Activated T-helper 1 cell treated with anti-CD3 and anti-CD28 coated beads, Interleukin-12 subunit alpha, Interleukin-12 subunit beta, Interleukin-2, Interleukin-4 antibody, amounts not matched to agents 30 ng/mL and 10 ng/mL and 1 ng/mL, durations not matched to agents 14 hours and 24 hours and 36 hours (primary cell): ENCODE measurements around the gene CCDC106. TPM values are rescaled to one million over a fixed set of nuclear protein-coding genes. Genes with fewer than 3 reads are reported as not detected.

Experiments
- DNase-seq: peaks from one replicate; pipeline ENCODE4 v3.0.0; 2021; ENCODE audit warnings: low spot score
- H3K27ac Mint-ChIP-seq: one replicate; pipeline ENCODE4 v1.8.0; 2021; ENCODE audit warnings: mild to moderate bottlenecking, mixed read lengths
- H3K27me3 Mint-ChIP-seq: one replicate; pipeline ENCODE4 v1.8.0; 2022; ENCODE audit warnings: mild to moderate bottlenecking, moderate library complexity, mixed read lengths; ENCODE audit not compliant: insufficient read depth
- H3K36me3 Mint-ChIP-seq: one replicate; pipeline ENCODE4 v1.8.0; 2021; ENCODE audit warnings: low read depth, mixed read lengths
- H3K4me1 Mint-ChIP-seq: one replicate; pipeline ENCODE4 v1.8.0; 2021; ENCODE audit warnings: low read depth, mixed read lengths
- H3K4me3 Mint-ChIP-seq: one replicate; pipeline ENCODE4 v1.8.0; 2021; ENCODE audit warnings: mild to moderate bottlenecking, moderate library complexity, mixed read lengths
- H3K9me3 Mint-ChIP-seq: one replicate; pipeline ENCODE4 v1.8.0; 2021; ENCODE audit warnings: mixed read lengths
- intact Hi-C: fragments of 100-400 bp; cut with micrococcal nuclease; formaldehyde crosslinking; loops from one replicate; pipeline ENCODE4 v1.15.1; 2024
- total RNA-seq: library from RNA; stranded (reverse); gene quantifications from 2 replicates; pipeline ENCODE4 v1.2.3, GENCODE V29; 2022

The CCDC106 gene
- total RNA-seq, 1 donor from 2014 or later = 7.3 TPM

- no peak for DNase-seq
- Mint-ChIP-seq H3K4me1 (peaks cover 39% of the 10 kb centered on the region), H3K4me3 (no peak overlapping the region), H3K9me3 (no peaks in the 10 kb centered on the region), H3K36me3 (peaks cover 65% of the 10 kb centered on the region), H3K27me3 (no peaks in the 10 kb centered on the region), H3K27ac (no peak overlapping the region)
- intact Hi-C loops = no loop called here
Measured at GRCh38 chr19:55660991-55661390, 13.0 kb downstream of the CCDC106 start.

GRCh38 chr19:55661826-55662225 lies 13.8 kb downstream of the CCDC106 start:
- Mint-ChIP-seq H3K9me3 (no peaks in the 10 kb centered on the region), H3K27ac (peak overlapping the region; percentile 81), H3K27me3 (no peaks in the 10 kb centered on the region), H3K4me3 (no peak overlapping the region), H3K4me1 (peaks cover 32% of the 10 kb centered on the region), H3K36me3 (peaks cover 66% of the 10 kb centered on the region)
- no peak for DNase-seq
- intact Hi-C loops = no loop called here

GRCh38 chr19:55663846-55664536 lies 16.0 kb downstream of the CCDC106 start:
- Mint-ChIP-seq H3K9me3 (no peaks in the 10 kb centered on the region), H3K4me1 (peaks cover 17% of the 10 kb centered on the region), H3K27ac (no peak overlapping the region), H3K4me3 (no peak overlapping the region), H3K36me3 (peaks cover 66% of the 10 kb centered on the region), H3K27me3 (no peaks in the 10 kb centered on the region)
- no peak for DNase-seq
- intact Hi-C loops = no loop called here

DNA sequence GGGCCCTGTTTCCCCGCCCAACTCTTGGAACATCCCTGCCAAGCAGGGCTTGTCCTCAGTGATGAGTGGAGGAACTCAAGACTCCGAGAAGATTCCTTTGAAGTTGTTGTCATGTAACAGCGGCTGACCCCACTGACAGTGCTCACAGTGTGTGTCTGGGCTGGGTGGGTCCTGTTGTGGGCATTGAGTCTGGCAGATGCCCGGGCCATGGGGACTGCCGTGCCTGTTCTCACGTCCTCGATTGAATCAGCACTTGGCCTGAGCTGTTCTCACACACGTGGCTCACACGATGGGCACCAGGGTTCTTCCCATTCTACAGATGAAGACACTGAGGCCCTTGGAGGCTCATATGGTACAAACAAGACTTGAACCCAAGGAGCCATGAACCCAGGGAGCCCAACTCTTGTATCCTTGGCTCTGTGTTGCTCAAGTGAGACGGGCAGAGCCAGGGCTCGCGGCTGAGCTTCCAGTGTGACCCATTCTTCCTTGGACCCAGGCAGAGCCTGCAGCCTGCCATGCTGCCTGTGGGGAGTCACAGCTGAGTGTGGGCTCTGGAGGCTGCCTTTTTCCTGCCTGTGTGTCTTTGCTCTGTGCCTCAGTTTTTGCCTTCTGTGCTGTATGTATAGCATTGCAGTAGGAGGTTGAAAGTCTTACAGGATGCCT lies 18.5 kb downstream of the CCDC106 start:
- Mint-ChIP-seq H3K4me1 (peaks cover 17% of the 10 kb centered on the region), H3K4me3 (no peak overlapping the region), H3K9me3 (no peaks in the 10 kb centered on the region), H3K36me3 (peaks cover 64% of the 10 kb centered on the region), H3K27ac (no peak overlapping the region), H3K27me3 (no peaks in the 10 kb centered on the region)
- intact Hi-C loops = no loop called here
- DNase-seq = no peak

DNA sequence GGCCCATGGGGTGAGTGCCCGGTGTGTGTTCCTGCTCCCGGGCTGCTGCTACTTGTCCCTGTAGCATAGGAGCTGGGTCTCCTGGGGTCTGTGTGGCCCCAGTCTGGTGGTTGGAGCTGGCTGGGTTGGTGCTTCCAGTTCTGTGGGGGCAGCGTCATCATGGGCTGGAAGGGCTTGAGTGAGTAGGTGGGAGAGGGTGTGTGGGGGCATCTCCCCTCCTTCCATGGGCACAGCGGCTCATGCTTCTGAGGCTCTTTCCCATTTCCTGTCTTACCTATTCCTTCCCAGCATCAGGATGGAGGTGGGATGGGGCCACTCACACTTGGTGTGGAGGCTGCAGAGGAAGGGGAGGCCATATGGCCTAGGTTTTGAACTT lies 19.0 kb downstream of the CCDC106 start:
- Mint-ChIP-seq H3K4me3 (no peak overlapping the region), H3K4me1 (peaks cover 20% of the 10 kb centered on the region), H3K9me3 (no peaks in the 10 kb centered on the region), H3K27ac (peak overlapping the region; percentile 2), H3K27me3 (no peaks in the 10 kb centered on the region), H3K36me3 (peaks cover 60% of the 10 kb centered on the region)
- DNase-seq = no peak
- intact Hi-C loops = no loop called here

- DNase-seq = no peak
- peaks cover 58% of the 10 kb centered on the region for H3K36me3 Mint-ChIP-seq
- no peaks in the 10 kb centered on the region for H3K9me3 Mint-ChIP-seq
- intact Hi-C loops = no loop called here
- H3K4me3 Mint-ChIP-seq = no peak overlapping the region
- H3K27me3 Mint-ChIP-seq = no peaks in the 10 kb centered on the region
- H3K27ac Mint-ChIP-seq = peak overlapping the region; percentile 2
- H3K4me1 Mint-ChIP-seq = peaks cover 20% of the 10 kb centered on the region
Measured at GRCh38 chr19:55667511-55667910, 19.5 kb downstream of the CCDC106 start.

DNA sequence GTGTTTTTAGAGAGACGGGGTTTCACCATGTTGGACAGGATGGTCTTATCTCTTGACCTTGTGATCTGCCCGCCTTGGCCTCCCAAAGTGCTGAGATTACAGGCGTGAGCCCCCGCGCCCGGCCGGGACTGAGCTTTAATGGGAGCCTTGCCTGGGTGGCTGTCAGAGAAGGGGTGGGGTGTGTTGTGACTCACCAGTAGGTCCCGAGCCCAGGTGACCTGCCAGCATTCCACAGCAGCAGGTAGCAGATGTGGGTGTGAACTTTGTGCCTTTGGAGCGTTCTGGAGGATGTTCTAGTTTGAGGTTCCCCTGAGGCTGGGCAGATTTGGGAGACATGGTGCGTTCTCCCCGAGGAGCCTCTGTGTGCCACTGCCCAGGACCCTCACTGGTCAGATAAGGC lies 19.9 kb downstream of the CCDC106 start:
- H3K4me1 Mint-ChIP-seq = peaks cover 15% of the 10 kb centered on the region
- peaks cover 54% of the 10 kb centered on the region for H3K36me3 Mint-ChIP-seq

DNA sequence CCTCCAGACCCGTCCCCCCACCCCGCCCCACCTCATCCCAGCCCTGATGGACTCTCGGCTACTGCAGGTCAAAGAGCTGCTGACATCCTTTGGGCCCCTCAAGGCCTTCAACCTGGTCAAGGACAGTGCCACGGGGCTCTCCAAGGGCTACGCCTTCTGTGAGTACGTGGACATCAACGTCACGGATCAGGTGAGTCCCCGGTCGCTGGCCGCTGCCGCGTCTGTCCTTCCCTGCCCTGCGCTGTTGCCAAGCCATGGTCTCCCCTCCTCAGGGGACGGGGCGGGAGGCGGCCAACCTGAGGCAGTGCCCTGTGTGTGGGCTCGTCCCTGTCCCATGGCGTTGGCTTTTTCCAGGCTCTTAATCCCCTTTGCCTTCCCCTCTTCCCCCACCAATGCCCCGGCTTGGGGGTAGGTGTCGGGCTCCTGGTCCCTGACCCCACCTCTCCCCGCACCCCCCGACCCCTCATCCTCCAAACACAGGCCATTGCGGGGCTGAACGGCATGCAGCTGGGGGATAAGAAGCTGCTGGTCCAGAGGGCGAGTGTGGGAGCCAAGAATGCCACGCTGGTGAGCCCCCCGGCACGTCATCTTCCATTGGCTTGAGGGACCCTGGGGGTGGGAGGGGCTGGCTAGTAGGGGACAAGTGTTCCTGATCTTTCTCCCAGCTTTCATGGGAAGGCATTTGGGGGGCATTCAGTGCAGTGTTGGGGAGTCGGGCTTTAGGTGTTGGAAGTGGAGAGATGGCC lies 20.8 kb downstream of the CCDC106 start:
- no peaks in the 10 kb centered on the region for H3K27me3 Mint-ChIP-seq
- DNase-seq = no peak
- intact Hi-C loops = no loop called here

More for the DNA sequence above, 19.9 kb downstream of the CCDC106 start:
- no peak overlapping the region for H3K4me3 Mint-ChIP-seq
- intact Hi-C loops = no loop called here
- no peaks in the 10 kb centered on the region for H3K9me3 Mint-ChIP-seq
- no peak overlapping the region for H3K27ac Mint-ChIP-seq
- no peak for DNase-seq
- H3K27me3 Mint-ChIP-seq = no peaks in the 10 kb centered on the region

DNA sequence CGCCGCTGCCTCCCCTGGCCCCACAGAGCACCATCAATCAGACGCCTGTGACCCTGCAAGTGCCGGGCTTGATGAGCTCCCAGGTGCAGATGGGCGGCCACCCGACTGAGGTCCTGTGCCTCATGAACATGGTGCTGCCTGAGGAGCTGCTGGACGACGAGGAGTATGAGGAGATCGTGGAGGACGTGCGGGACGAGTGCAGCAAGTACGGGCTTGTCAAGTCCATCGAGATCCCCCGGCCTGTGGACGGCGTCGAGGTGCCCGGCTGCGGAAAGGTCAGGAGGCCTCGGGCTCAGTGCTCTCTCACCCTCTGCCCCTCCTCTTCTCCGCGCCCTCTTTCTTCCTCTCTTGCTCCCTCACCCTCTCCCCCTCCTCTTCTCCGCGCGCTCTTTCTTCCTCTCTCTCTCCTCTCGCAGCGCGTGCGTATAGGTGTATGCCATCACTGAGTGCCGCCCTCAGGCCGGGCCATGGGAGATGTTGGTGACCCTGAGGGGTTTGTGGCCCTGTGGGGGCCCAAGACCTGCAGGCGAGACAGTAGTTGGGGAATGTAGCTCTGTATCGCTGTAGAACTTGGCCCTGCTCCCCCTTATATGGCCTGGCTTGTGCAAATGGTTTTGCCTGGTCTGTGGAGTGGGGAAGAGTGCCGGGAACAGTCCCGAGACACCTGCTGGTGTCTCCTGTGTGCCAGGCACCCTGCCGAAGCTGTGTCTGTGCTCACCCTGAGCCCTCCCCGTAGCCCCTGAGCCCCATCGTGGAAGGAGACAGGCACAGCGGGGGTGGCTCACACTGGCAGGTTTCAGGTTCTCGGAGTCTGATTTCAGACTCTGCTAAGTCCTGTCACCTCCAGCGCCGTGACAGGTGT lies 21.6 kb downstream of the CCDC106 start:
- Mint-ChIP-seq H3K36me3 (peaks cover 49% of the 10 kb centered on the region), H3K27me3 (no peaks in the 10 kb centered on the region), H3K27ac (no peak overlapping the region), H3K4me1 (peaks cover 14% of the 10 kb centered on the region), H3K9me3 (no peaks in the 10 kb centered on the region), H3K4me3 (no peak overlapping the region)
- DNase-seq = no peak
- intact Hi-C loops = no loop called here

More for the DNA sequence above, 20.8 kb downstream of the CCDC106 start:
- H3K27ac Mint-ChIP-seq = no peak overlapping the region
- H3K4me1 Mint-ChIP-seq = peaks cover 10% of the 10 kb centered on the region
- no peak overlapping the region for H3K4me3 Mint-ChIP-seq
- no peaks in the 10 kb centered on the region for H3K9me3 Mint-ChIP-seq
- peaks cover 51% of the 10 kb centered on the region for H3K36me3 Mint-ChIP-seq

DNA sequence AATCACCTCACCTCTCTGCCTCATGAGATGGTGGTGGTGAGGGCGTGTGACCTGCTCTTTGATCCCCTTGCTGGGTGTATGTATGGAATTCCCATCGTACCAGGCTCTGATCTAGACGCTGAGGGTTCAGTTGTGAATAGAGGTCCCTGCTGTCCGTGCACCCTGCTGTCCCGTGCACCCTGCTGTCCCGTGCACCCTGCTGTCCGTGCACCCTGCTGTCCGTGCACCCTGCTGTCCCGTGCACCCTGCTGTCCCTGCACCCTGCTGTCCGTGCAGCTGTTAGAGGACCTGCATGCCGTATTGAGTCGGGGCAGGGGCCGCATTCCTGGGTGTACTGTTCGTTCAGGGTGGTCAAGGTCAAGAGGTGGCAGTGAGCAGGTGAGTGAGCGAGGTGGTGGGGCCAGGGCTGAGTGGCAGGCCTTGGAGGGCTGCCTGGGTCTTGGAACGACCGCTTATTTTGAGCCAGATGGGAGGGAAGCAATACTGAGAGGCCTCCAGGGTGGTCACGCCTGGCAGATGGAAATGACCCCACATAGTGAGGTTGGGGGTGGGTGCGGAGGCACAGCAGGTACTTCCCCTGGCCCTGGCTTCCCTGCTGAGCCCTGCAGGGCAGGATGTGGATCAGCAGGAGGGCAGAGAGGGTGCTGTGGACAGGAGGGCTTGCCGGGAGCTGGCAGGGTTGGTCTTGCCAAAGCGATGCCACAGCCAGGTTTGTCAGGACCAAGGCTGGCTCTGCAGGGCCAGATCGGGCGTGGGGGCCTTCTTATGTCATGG lies 22.5 kb downstream of the CCDC106 start:
- Mint-ChIP-seq H3K36me3 (peaks cover 46% of the 10 kb centered on the region), H3K27me3 (no peaks in the 10 kb centered on the region), H3K4me3 (no peak overlapping the region), H3K27ac (peak overlapping the region; percentile 18), H3K9me3 (no peaks in the 10 kb centered on the region), H3K4me1 (peaks cover 15% of the 10 kb centered on the region)
- intact Hi-C loops = no loop called here
- no peak for DNase-seq

DNA sequence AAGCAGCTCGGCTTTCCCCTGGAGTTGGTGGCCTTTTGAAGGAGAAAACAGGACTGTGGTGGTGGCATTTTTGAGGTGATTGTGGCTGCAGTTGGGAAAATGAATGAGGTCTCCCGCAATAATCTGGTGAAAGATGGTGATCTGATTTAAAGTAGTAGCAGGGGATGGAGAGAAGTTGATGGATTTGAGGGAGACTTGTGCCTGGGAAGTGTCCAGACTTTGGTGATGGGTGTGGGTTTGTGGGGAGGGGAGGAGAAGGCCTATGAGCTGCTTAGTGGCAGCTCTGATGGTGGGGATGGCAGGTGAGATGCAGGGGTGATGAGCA lies 23.0 kb downstream of the CCDC106 start:
- intact Hi-C loops = no loop called here
- peaks cover 20% of the 10 kb centered on the region for H3K4me1 Mint-ChIP-seq
- no peaks in the 10 kb centered on the region for H3K27me3 Mint-ChIP-seq
- H3K9me3 Mint-ChIP-seq = no peaks in the 10 kb centered on the region
- H3K27ac Mint-ChIP-seq = peak overlapping the region; percentile 45
- H3K36me3 Mint-ChIP-seq = peaks cover 48% of the 10 kb centered on the region
- no peak for DNase-seq
- no peak overlapping the region for H3K4me3 Mint-ChIP-seq

DNA sequence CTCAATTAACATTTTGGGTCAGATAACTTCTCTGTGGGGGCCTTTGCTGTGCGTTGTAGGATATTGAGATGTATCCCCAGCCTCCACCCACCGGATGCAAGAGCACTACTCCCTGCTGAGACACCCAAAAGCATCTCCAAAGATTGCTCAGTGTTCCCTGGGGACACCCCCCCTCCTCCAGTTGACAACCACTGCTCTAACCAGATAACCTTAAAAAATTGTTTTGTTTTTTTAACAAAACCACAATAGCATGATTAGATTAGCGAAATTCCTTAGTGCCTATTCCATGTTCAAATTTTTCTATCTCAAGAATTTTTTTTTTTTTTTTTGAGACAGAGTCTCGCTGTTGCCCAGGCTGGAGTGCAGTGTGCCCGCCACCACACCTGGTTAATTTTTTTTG lies 24.4 kb downstream of the CCDC106 start:
- H3K36me3 Mint-ChIP-seq = peaks cover 42% of the 10 kb centered on the region
- intact Hi-C loops = no loop called here
- peaks cover 34% of the 10 kb centered on the region for H3K4me1 Mint-ChIP-seq
- H3K4me3 Mint-ChIP-seq = no peak overlapping the region
- H3K27ac Mint-ChIP-seq = no peak overlapping the region
- no peaks in the 10 kb centered on the region for H3K9me3 Mint-ChIP-seq
- no peak for DNase-seq
- H3K27me3 Mint-ChIP-seq = no peaks in the 10 kb centered on the region
